NCI-H2227 treated with DMSO at 0.1 percent for 48 hours (cell line): ENCODE results near the gene LRRC46.

Source experiments
- DNase-seq: peaks from one replicate; lab custom pipeline; 2025; lab: John Stamatoyannopoulos, UW

The LRRC46 gene

DNA sequence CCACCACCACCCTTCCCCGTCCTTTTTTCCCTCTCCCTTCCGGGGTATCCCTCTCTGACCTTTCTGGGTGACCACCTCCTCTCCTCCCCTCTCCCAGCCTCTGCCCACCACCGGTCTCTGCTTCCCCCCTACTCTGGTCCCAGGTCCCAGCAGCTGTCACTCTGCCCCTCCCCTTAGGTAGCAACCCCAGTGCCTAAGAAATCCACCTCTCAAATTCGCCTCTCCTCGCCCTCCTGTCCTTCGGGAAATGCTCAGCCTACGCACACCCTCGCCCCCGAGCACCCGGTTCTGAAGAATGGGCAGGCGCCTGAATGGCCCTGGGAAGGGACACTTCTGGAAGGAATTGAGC lies 20.3 kb downstream of the LRRC46 start:
- DNase-seq, result no peak

DNA sequence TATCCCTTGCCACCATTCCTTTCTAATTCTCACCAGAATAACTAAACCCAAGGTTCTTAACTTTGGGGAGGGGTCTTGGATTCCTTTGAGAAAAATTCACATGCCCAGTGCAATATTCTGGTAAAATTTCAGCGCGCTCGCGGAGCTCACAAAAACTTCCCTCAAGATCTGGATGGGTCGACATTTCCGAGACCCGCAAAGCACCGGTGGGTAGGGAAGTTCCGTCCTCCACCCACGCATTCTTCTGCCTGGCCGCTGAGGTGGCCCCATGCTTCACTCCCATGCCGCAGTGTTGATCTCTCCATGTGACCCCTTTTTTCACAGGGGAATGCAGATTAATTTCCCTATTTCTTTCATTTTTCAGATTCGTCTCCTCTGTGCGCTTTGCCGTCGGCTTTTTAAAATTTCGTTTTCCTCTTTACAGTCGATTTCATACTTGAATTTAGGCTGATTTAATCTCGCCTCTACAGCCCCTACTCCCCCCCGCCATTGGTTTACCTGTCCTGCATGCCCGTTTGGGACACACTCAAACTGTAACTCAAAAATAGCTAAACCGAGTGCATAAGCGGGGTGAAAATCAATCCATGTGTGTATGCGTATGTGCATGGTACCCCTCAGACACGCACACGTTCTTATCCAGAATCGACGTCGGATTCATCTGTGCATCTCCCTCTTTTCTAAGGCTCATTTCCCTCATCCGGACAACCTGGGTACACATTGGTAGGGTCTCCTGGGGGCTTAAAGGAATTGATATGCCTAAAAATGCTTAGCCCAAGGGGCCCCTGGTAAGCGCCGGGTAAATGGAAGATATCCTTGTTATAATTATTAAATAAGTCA lies 20.9 kb downstream of the LRRC46 start:
- no peak for DNase-seq

DNA sequence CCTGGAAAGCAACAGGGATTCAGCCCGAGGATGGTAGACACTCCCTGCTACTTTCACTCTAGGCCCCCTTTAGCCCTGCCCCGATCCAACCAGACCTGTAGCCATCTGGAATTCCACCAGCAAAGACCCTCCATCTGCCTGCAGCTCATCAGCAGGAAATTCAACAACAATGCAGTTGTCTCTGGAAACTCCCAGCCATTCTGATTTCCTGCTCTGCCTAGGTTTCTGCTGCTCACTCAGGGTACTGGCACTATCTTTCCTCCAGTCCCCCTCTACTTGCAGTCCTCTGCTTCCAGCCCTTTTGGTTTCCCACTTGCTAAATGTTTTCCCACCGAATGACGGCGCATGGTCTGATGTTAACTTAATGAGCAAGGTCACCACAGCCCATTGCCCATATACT lies 22.1 kb downstream of the LRRC46 start:
- DNase-seq, result no peak

- no peak for DNase-seq
Measured at GRCh38 chr17:47855737-47856136, 24.3 kb downstream of the LRRC46 start.

GRCh38 chr17:47856830-47857229 lies 25.4 kb downstream of the LRRC46 start:
- no peak for DNase-seq

GRCh38 chr17:47857551-47858455 lies 26.3 kb downstream of the LRRC46 start:
- DNase-seq, result no peak

DNA sequence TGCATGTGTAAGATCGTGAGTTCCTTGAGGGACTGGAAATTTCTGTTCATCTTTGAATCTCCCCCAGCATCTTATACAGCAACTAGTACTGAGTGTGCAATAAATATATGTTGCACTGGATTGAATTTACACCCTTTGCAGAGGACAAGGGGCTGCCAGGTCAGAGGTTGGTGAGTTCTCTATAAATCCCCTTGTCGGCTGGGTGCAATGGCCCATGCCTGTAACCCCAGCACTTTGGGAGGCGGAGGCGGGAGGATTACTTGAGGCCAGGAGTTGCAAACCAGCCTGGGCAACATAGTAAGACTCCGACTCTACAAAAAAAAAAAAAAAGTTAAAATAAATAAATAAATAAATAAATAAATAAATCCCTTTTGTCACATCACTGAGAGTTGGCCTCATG lies 28.9 kb downstream of the LRRC46 start:
- DNase-seq, result no peak

- no peak for DNase-seq
Measured at GRCh38 chr17:47862621-47863440, 31.4 kb downstream of the LRRC46 start.

DNA sequence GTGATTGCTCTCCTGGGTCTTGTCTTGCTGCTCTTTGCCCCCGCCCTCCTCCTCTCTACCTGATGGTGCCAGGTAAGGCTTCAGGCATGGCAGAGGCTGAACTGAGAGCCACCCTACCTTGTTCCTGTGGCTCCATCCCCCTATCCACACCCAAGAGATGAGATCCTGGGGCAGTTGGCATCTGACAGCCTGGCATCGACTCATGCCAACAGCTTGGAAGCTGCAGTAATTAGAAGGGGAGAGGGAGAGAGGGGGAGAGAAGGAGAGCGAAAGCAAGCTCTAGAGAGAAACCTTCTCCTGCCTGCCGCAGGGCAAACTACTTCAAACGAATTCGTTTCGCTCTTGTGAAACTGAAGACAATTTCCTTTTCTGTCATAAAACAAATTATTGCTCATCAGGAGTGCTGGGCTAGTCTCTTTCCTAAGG lies 33.3 kb downstream of the LRRC46 start:
- DNase-seq, result no peak

DNA sequence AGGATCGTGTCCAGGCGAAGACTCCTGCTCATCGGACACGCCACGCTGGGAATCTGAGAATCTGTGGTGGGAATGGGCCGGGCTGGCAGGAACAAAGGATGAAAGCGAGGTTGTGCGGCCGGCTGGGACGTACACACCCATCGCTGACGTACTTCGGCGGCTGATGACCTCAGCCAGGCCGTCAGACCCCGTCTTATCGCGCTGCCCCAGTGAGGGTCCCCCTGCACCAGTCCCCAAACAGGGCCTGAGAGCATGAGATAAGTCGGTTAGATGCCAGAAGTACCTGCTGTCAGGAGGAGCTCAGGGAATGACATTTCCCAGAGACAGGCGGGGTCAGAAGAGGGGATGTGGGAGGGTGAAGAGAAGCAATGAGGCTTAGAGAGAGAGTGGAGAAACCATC lies 35.5 kb downstream of the LRRC46 start:
- no peak for DNase-seq

GRCh38 chr17:47867813-47868533 lies 36.5 kb downstream of the LRRC46 start:
- DNase-seq, result no peak

GRCh38 chr17:47869114-47869513 lies 37.6 kb downstream of the LRRC46 start:
- no peak for DNase-seq

DNA sequence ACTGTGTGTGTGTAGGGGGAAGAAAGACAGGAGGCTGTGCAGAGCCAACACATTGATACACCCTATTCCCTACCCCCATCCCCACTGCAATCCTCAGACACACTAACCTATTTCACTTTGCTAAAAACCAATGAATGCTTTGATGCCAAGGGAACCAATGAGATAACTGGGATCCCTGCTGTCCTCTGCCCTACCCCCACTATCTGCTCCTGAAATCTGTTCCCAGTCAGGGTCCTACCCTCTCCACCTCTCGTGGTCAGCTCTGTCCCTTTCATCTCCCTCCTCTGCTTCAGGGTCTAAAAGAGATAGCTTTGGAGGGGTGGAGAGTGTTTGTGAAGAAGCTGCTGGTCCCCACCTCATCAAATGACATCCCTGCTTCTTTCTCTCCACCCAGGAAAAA lies 38.6 kb downstream of the LRRC46 start:
- no peak for DNase-seq

GRCh38 chr17:47871048-47871447 lies 39.6 kb downstream of the LRRC46 start:
- no peak for DNase-seq

DNA sequence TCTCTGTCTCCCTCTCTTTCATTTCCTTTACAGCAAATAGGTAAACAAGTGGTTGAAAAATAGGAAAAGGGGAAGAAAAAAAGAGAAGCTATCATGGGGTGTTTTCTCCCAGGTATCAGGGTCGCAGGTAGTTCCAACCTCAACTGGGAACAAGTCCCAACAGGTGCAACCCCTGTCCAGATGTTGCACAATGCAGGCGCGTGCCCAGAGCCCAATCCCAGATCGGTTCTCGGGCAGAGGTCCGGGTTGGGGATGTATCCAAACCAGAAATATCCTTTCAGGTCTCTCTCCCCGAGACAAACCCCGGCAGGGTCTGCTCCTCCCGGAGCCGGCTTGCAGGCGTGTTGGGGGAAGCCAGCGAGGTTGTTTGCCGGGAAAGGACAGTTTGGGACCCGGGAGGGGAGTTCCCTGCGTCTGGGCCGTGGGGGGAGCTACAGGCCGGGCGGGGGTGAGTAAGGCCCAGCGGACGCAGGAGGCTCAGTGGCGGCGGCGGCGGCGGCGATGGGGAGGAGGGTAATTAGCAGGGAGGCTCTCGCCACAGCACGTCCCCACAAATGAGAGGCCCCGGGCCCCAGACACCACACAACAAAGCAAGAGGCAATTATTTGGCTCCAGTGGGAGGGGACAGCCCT lies 40.7 kb downstream of the LRRC46 start:
- DNase-seq, result peak; percentile 68

GRCh38 chr17:47872651-47873161 lies 41.2 kb downstream of the LRRC46 start:
- no peak for DNase-seq

GRCh38 chr17:47873200-47874090 lies 42.0 kb downstream of the LRRC46 start:
- no peak for DNase-seq

DNA sequence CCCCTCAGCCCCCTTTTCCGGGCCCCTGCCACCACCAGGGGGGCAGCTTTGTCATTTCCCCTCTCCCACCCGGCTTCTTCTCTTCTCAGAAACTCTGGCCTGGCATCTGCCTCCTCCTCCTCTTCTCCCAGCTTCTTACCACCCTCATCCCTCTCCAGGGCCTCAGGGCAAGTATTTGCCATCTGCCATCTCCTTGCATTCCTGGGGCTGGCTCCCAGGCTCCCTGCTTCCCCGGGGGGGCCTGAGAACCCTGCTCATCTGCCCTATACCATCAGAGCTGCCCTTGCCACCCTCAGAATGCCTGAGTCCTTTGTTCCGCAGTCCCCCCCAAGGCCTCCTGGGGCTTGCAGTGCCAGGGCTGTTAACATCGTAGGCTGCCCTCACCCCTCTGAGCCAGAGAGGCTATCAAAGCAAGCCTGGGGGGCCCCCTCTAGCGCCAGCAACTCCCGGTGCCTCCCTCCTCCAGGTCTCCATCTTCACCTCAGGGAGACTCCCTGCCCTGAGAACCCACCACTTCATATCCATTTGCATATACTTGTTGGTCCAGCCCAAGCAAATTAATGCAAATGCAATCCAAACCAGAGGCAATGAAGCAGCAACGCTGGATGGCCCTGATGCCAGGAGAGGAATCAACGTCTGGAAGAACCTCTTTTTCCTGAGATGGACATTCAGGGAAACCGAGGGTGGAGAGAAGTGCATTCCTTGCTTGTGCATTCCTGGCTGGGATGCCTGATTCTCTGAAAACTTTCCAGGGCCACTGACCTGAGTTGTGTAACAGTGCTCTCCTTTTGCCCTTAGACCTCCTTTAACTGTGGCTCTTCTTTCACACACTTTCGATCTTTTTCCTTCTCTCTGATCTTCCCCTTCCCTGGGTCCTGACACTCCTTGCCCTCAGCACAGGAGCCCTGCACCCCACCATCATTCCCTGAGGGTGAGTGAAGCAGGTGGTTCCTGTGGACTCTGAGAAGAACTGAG lies 43.8 kb downstream of the LRRC46 start:
- DNase-seq, result no peak
